ENCODE results near the gene CLDN11. TPM values are rescaled to one million over a fixed set of nuclear protein-coding genes. Genes with fewer than 3 reads are reported as not detected.

Gene CLDN11
- total RNA-seq, 4 donors from 2014 or later: 0.57 to 5.5 (median 1.7) TPM

DNA sequence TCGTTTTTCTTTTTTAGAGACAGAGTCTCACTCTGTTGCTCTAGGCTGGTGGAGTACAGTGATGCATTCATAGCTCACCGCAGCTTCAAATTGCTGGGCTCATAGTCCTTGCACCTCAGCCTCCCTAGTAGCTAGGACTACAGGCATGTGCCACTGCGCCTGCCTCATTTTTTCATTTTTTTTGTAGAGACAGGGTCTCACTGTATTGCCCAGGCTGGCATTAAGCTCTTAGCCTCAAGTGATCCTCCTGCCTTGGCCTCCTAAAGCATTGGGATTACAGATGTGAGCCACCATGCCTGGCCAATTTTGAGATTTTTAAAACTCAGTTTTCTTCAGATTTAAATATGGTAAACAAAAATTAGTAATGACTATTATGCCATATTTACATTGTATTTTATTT, 32.2 kb upstream of the CLDN11 start:
- Histone ChIP-seq H3K36me3 (peaks cover 0 to 96% (median 5%) of the 10 kb centered on the region in 3 donors), H3K4me1 (no peaks in the 10 kb centered on the region), H3K4me3 (no peak overlapping the region), H3K27me3 (no peaks in the 10 kb centered on the region), H3K27ac (no peak overlapping the region), H3K9me3 (no peaks in the 10 kb centered on the region)
- intact Hi-C loops (cut with DNase I): no loop called here
- 93 to 95% methylated on average over 3 of the region's 3 CpGs for WGBS, 2 donors
- no peak for DNase-seq
- TF ChIP-seq, protein P1, sequence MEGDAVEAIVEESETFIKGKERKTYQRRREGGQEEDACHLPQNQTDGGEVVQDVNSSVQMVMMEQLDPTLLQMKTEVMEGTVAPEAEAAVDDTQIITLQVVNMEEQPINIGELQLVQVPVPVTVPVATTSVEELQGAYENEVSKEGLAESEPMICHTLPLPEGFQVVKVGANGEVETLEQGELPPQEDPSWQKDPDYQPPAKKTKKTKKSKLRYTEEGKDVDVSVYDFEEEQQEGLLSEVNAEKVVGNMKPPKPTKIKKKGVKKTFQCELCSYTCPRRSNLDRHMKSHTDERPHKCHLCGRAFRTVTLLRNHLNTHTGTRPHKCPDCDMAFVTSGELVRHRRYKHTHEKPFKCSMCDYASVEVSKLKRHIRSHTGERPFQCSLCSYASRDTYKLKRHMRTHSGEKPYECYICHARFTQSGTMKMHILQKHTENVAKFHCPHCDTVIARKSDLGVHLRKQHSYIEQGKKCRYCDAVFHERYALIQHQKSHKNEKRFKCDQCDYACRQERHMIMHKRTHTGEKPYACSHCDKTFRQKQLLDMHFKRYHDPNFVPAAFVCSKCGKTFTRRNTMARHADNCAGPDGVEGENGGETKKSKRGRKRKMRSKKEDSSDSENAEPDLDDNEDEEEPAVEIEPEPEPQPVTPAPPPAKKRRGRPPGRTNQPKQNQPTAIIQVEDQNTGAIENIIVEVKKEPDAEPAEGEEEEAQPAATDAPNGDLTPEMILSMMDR (IDR thresholded peaks at IDR 0.05): no peak
- TF ChIP-seq POLR2A (IDR thresholded peaks at IDR 0.05): no peak

DNA sequence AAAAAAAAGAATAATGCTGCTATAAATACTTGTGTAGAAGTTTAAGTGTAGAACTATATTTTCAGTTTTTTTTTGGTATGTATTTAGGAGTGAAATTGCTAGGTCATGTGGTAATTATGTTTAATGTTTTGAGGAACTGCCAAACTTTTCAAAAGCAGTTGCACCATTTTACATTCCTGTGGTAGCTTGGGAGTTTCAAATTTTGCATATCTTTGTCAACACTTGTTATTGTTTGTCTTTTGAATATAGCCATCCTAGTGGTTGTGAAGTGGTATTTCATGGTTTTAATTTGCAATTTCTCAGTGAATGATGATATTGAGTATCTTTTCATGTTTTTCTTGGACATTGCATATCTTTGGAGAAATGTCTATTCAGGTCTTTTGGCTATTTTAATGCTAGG, 30.7 kb upstream of the CLDN11 start:
- H3K9me3 ChIP-seq: no peaks in the 10 kb centered on the region
- H3K4me1 ChIP-seq: no peaks in the 10 kb centered on the region
- H3K36me3 ChIP-seq: peaks cover 0 to 92% (median 5%) of the 10 kb centered on the region in 3 donors
- H3K27ac ChIP-seq: no peak overlapping the region
- intact Hi-C loops (cut with DNase I): no loop called here
- no peak for TF ChIP-seq POLR2A (IDR thresholded peaks at IDR 0.05)
- TF ChIP-seq, protein P1 (IDR thresholded peaks at IDR 0.05): no peak
- H3K27me3 ChIP-seq: no peaks in the 10 kb centered on the region
- H3K4me3 ChIP-seq: no peak overlapping the region
- DNase-seq: no peak

DNA sequence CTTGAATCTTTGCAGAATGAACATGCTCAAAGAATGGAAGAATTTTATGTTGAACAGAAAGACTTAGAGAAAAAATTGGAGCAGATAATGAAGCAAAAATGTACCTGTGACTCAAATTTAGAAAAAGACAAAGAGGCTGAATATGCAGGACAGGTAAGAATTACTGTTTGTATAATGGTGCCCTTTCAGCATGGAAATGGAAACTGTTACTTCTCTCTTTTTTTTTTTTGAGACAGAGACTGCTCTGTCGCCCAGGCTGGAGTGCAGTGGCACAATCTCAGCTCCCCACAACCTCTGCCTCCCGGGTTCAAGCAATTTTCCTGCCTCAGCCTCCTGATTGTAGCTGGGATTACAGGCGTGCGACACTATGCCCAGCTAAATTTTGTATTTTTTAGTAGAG, 27.6 kb upstream of the CLDN11 start:
- DNase-seq: no peak
- H3K9me3 ChIP-seq: no peaks in the 10 kb centered on the region
- TF ChIP-seq POLR2A (IDR thresholded peaks at IDR 0.05): no peak
- TF ChIP-seq, protein P1 (IDR thresholded peaks at IDR 0.05): no peak
- no peak overlapping the region for H3K27ac ChIP-seq
- intact Hi-C loops (cut with DNase I): no loop called here
- 87 to 95% methylated on average over 4 of the region's 4 CpGs for WGBS, 2 donors
- H3K4me1 ChIP-seq: no peaks in the 10 kb centered on the region
- H3K27me3 ChIP-seq: no peaks in the 10 kb centered on the region
- H3K4me3 ChIP-seq: no peak overlapping the region
- peaks cover 0 to 62% (median 5%) of the 10 kb centered on the region in 3 donors for H3K36me3 ChIP-seq

DNA sequence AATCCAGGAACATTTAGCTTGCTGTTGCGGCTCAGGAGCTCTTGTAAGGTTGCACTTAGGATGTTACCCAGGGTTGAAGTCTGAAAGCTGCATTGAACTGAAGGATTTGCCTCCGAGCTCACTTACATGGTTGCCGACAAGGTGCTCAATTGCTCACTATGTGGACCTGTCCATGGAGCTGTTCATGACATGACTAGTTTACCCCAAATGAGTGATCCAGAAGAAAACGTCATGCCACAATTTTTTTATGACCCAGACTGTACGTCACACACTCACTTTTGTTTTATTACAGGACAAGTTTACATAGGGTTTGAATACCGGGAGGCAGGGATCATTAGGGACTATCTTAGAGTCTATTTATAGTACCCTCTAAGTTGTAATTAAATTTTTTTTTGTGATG, 21.0 kb upstream of the CLDN11 start:
- DNase-seq: no peak
- H3K4me1 ChIP-seq: no peaks in the 10 kb centered on the region
- intact Hi-C loops (cut with DNase I): no loop called here
- H3K27me3 ChIP-seq: no peaks in the 10 kb centered on the region
- no peaks in the 10 kb centered on the region for H3K9me3 ChIP-seq
- TF ChIP-seq, protein P1 (IDR thresholded peaks at IDR 0.05): no peak
- no peak for TF ChIP-seq POLR2A (IDR thresholded peaks at IDR 0.05)
- no peak overlapping the region for H3K4me3 ChIP-seq
- peaks cover 0 to 9% (median 0%) of the 10 kb centered on the region in 3 donors for H3K36me3 ChIP-seq
- H3K27ac ChIP-seq: no peak overlapping the region
- 86 to 88% methylated on average over 6 of the region's 6 CpGs for WGBS, 2 donors

DNA sequence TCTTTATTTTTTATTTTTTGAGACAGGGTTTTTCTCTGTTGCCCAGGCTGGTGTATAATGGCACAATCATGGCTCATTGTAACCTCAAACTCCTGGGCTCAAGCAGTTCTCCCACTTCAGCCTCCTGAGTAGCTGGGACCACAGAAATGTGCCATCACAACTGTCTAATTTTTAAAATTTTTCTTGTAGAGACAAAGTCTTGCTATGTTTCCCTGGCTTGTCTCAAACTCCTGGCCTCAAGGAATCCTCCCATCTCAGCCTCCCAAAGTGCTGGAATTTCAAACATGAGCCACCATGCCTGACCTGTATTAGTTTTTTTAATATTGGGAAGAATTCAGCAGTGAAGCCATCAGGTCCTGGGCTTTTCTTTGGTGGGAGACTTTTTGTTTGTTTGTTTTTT, 13.6 kb upstream of the CLDN11 start:
- TF ChIP-seq, protein P1 (IDR thresholded peaks at IDR 0.05): no peak
- TF ChIP-seq POLR2A (IDR thresholded peaks at IDR 0.05): no peak

More for the DNA sequence above, 13.6 kb upstream of the CLDN11 start:
- H3K27ac ChIP-seq: no peak overlapping the region
- H3K36me3 ChIP-seq: no peaks in the 10 kb centered on the region
- intact Hi-C loops (cut with DNase I): loop anchor here (10.0 kb wide), 1 partner anchor 90 kb away; no protein-coding TSS in a partner anchor
- H3K4me1 ChIP-seq: no peaks in the 10 kb centered on the region
- H3K27me3 ChIP-seq: no peaks in the 10 kb centered on the region
- H3K4me3 ChIP-seq: no peak overlapping the region
- H3K9me3 ChIP-seq: no peaks in the 10 kb centered on the region
- DNase-seq: no peak
